ENCODE measurements around the gene RMP24.
A peak's percentile ranks its signal among the peaks of the same experiment; 100 is the strongest.

Gene RMP24

DNA sequence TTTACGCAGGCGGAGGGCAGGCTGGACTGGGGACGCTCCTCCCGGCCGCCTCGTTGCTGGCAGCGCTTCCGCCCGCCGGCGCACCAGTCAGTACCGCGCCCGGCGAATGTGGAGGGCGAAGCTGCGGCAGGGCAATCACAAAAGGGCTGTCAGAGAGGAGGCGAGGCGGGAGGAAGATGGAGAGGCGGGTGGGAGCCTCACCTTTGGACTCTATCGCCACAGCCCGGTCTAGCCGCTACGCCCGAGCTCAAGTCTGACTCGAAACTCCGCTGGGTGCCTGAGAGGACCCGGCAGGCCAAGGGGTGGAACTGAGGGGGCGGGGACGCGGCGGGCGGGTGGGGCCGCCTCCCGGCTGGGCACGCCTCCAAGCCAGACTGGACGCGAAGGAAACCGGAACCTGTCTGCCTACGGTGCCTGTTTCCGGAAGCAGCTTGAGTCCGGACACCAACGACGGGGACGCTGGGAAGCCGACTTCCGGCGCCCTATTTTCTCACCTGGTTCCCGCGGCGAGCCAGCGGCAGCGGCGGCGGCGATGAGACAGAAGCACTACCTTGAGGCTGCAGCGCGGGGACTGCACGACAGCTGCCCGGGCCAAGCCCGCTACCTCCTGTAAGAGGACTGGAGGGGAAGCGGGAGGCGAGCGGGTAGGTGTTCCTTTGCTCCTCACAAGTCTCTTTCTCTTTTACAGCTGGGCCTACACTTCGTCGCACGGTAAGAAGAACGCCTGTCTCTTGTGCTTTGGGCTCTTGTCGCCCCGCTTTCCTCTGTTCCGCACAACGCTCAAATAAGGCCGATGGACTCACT lies at the start of gene RMP24:
Gene RMP24, plus strand, starts transcription at position 483 of the 804 bp plus-strand sequence.
- ATAC-seq (peak; percentile 97), DNase-seq (ENCODE audit: missing footprints) (peak; percentile 97)
- intact Hi-C loops (cut with DNase I) = loop anchor here (2.0 kb wide), 1 partner anchor 94 kb away; the partner anchor contains the start of gene RPRD1A

DNA sequence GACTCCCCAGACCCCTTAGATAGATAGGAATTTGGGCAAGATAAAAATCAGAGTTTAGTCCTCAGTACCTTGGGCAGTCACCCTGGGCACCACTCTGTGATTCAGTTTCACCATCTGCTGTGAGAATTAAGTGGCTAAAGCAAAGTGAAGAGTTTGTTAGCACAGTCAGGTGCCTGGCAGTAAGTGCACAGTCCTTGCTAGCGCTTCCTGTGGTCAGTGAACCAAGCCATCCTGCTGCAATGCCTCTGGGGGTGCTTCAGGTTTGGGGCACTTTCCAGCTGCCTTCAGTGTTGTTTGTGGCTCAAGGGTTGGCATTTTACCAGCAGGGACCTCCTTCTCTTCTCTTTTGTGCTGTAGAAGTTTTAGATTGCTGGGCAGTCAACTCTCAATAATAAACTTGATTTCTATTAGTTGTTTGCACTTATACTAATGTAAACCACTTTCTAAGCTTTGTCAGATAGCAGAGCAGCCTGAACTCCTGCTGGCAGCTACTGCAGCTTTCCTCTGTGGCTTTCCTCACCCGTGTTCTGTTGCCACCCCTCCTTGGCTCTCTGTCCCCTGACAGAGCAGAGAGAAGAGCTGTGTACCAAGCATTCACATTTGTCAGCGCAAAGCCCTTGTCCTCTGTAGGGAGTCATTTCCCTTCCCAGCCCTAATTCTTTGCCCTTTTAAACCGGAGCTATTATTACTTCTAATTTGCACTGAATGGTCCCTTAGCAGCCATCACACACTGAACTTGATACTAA lies 48.4 kb upstream of the RMP24 start:
- intact Hi-C loops (cut with DNase I) = no loop called here
- ATAC-seq (no peak), DNase-seq (ENCODE audit: missing footprints) (no peak)

DNA sequence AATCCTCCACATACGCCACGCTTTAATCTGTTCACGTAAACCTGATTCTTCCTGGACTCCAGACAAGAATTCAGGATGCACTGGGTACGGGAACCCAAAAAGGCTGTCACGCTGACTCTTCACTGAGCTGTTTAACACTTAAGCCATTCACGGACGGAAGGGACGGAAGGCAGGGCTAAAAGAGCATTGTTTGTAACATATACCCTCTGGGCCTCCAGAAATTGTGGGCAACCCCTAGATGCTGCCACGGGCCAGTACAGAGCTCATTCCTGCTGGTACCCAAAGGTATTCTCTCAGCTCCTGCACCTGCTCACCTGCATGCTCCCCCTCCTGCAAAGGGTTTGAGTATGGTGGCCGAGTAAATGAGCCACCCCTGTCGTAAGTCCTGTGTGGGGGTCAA lies 45.6 kb upstream of the RMP24 start:
- ATAC-seq = no peak
- no peak for DNase-seq (ENCODE audit: missing footprints)
- intact Hi-C loops (cut with DNase I) = no loop called here

DNA sequence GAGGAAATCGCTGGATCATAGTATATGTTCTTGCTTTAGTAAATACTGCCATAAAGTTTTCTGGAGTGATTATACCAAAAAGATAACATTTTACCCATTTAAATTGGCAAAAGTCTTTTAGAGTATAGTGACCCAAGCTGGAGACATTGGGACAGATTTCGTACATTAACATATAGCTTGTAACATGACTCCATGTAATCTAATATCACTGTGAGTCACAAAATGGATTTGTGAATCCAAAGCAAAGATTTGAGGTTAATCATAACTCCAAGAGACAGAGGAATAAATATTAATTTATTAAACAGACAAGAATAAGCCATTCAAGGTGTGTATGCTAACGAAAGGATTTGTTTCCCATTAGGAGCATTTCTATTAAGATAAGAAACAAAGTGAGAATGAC lies 45.0 kb upstream of the RMP24 start:
- no peak for DNase-seq (ENCODE audit: missing footprints)
- no peak for ATAC-seq
- intact Hi-C loops (cut with DNase I) = no loop called here

DNA sequence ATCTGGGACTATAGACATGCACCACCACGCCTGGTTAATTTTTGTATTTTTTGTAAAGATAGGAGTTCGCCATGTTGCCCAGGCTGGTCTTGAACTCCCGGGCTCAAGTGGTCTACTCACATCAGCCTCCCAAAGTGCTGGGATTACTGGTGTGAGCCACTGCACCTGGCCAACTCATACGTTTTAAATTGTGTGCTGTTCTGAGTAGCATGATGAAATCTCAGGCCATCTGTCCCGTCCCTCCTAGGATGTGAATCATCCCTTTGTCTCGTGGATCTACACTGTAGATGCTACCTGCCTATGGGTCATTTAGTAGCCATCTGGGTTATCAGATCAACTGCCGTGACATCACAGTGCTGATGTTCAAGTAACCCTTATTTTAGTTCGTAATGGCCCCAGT lies 38.5 kb upstream of the RMP24 start:
- ATAC-seq = no peak
- intact Hi-C loops (cut with DNase I) = no loop called here
- DNase-seq (ENCODE audit: missing footprints) = no peak

DNA sequence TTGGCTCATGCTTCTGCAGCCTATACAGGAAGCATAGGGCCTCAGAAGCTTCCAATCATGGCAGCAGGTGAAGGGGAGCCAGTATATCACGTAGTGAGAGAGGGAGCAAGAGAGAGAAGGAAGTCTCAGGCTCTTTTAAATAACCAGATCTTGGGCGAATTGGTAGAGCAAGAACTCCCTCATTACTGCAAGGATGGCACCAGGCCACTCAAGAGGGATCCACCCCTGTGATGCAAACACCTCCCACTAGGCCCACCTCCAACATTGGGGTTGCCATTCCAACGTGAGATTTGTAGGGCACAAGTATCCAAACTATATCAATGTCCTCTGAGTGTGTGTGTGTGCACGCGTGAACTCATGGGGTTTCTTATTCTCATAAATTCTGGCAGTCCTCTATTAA lies 37.6 kb upstream of the RMP24 start:
- ATAC-seq (no peak), DNase-seq (ENCODE audit: missing footprints) (no peak)
- intact Hi-C loops (cut with DNase I) = no loop called here

DNA sequence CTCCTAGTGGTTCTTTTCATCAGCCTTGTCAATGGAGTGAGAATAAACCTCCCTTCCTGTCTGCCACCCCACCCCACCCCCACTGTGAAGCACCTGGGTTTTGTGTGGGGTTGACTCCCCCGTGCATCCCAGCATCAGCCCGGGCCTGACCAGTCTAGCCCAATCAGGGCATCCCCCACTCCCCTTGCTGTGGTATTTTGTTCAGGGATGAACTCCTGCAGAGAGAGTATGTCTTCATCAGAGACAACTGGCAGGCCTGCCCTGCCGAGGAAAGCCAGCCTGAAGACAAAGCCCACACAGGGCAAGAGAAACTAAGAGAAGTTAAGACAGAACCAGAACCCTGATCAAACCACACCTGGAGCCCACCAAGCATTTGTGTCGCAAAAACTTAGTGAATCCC lies 36.7 kb upstream of the RMP24 start:
- DNase-seq (ENCODE audit: missing footprints) = no peak
- intact Hi-C loops (cut with DNase I) = no loop called here
- no peak for ATAC-seq

DNA sequence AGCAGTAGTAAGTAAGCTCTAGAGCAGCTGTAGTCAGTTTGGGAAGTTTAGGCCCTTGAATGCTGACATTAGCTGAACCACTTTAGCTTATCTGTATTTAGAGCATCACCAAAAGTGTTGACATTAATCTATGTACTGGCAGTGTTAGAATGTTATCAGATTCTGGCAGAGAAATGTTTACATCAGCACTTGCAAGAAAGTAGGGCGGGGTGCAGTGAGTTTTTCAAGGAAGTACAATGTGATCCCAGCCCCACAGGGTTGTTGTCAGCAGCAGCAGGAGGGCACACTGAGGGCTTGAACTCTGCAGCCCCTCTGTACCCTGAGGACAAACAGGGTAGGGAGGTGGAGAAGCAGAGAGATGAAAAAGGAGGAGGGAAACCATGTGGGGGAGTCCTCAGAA lies 35.5 kb upstream of the RMP24 start:
- intact Hi-C loops (cut with DNase I) = no loop called here
- no peak for DNase-seq (ENCODE audit: missing footprints)
- ATAC-seq = no peak

DNA sequence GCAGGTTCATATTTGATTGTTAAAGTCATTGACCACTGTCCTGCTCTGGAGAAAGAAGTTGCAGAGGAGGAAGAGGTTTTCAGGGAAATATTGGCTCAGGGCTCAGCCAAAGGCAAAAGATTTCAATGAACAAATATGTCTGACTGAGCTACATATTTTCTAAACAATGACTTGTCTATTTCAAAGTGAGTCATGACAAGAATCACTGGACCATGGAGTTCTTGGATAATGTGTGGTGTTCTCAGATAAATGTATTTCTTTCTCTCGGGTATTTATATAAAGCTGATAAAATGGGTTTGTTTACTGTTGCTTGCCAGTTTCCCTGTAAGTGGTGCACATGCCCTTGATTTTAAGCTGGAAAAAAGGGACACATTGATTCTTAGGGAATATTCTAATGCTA lies 34.3 kb upstream of the RMP24 start:
- ATAC-seq = no peak
- intact Hi-C loops (cut with DNase I) = no loop called here
- no peak for DNase-seq (ENCODE audit: missing footprints)

DNA sequence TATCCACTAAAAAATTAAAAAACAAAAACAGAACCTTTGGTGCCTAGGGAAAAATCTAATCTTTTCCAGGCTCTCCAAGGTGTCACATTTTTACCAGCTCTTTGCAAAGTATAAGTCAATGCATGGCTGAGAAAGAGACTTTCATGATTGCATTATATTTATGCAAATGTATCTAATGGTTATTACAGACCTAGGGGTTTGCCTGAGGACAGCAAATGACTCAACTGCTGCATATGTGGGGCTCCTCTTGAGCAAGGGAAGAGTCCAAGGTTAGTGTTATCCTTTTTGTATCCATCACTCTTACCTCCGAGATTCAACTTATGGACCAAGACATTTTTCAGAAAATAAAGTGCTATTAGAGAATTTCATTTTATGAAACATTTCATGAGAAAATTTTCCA lies 33.9 kb upstream of the RMP24 start:
- DNase-seq (ENCODE audit: missing footprints) (no peak), ATAC-seq (no peak)
- intact Hi-C loops (cut with DNase I) = no loop called here

DNA sequence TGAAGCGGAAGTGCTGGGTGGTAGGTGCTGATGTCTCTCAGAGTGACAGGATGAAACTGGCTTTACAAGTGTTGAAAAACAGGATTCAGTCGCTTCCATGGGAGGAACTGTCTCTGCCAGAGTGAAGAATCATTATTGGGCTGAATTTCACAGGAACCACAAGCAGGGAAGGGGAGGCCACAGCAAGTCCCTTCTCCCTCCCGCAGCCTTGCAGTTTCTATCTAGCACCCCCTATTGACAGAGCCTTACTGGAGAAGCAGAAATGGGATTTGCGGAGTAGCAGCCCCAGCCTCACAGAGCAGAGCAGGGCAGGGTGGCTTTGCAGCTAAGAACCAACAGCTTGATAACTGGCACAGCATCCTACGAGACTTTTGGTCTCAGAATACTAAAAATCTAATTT lies 33.3 kb upstream of the RMP24 start:
- DNase-seq (ENCODE audit: missing footprints) (no peak), ATAC-seq (no peak)
- intact Hi-C loops (cut with DNase I) = no loop called here

DNA sequence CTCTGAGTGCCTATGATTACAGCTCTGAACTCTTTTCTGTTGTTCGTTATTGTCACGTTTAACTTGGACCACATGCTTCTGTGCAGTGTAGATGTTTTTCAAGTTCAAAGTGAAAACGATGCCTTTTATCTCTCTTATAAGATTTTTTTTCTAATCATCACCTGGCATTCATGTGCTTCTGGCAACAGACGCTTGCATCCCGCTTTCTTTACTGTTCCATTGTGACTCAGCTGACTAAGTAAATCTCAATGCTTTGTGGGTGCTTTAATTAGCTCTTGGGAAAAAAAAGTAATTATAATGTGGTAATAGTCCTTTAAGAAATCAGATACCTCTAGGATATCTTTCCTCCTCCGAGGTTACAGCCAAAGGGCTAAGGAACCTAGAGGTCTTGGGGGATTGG lies 31.2 kb upstream of the RMP24 start:
- ATAC-seq (no peak), DNase-seq (ENCODE audit: missing footprints) (no peak)
- intact Hi-C loops (cut with DNase I) = no loop called here

DNA sequence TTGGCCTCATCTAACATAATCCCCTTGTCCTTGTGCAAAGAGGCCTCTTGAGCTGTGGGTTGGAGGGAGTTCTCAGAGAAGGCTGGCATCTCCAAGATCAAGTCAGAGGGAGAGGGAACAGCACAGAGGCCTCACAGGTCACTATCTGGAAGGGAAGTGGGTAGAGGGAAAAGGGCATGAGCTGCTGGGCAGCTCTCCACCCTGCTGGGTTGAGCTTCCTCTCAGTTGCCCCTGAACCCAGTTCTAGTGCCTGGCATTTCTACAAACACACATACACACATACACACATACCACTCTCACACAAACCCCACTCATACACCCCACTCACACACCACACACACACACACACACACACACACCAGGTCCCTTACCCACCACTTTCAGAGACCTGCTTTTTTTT lies 30.3 kb upstream of the RMP24 start:
- ATAC-seq = no peak
- intact Hi-C loops (cut with DNase I) = no loop called here
- DNase-seq (ENCODE audit: missing footprints) = no peak

DNA sequence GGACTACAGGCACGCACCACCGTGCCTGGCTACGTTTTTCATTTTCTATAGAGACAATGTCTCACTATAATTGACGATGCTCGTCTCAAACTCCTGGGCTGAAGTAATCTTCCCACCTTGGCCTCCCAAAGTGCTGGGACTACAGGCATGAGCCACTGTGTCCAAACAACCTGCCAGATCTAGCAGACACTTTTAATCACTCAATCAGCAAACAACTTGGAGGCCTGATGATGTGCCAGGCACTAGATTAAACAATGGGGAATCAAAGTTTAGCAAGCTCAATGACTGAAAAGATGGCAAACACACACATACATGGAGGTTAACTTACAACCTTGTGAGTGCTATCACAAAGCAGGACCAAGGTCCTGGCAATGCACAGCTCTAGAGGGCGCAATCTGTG lies 29.8 kb upstream of the RMP24 start:
- DNase-seq (ENCODE audit: missing footprints) (no peak), ATAC-seq (no peak)
- intact Hi-C loops (cut with DNase I) = no loop called here

DNA sequence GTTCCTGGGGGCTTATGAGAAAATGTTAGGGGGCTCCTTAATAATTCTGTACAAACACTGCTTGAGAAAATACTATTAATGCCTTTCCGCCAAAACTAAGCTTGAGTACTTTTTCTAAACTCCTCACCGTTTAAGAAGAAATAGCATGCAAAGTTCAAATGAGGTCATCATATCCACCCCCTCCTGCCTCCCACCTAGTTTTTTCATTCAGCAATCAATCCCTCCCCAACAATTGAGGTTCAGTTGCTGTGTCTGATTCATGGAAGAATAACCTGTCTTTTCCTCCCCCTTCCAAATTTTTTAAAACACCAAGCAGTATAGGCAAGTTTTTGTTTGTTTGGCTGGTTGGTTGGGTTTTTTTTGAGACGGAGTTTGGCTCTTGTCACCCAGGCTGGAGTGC lies 24.4 kb upstream of the RMP24 start:
- no peak for DNase-seq (ENCODE audit: missing footprints)
- ATAC-seq = no peak
- intact Hi-C loops (cut with DNase I) = no loop called here

DNA sequence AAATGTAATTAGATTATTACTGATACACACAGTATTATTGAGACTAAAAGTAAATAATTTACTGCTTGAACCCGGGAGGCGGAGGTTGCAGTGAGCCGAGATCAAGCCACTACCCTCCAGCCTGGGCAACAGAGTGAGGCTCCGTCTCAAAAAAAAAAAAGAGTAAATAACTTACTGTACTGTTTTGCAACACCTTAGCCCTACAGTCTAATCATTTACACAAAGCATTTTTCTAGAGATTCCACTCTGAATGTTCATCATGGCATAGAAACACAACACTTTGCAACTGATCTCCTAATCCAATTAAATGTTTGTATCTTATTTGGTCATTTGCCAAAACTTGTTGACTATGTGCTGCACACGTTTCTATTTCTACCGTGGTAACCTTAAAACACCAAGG lies 23.4 kb upstream of the RMP24 start:
- intact Hi-C loops (cut with DNase I) = no loop called here
- ATAC-seq (no peak), DNase-seq (ENCODE audit: missing footprints) (no peak)

DNA sequence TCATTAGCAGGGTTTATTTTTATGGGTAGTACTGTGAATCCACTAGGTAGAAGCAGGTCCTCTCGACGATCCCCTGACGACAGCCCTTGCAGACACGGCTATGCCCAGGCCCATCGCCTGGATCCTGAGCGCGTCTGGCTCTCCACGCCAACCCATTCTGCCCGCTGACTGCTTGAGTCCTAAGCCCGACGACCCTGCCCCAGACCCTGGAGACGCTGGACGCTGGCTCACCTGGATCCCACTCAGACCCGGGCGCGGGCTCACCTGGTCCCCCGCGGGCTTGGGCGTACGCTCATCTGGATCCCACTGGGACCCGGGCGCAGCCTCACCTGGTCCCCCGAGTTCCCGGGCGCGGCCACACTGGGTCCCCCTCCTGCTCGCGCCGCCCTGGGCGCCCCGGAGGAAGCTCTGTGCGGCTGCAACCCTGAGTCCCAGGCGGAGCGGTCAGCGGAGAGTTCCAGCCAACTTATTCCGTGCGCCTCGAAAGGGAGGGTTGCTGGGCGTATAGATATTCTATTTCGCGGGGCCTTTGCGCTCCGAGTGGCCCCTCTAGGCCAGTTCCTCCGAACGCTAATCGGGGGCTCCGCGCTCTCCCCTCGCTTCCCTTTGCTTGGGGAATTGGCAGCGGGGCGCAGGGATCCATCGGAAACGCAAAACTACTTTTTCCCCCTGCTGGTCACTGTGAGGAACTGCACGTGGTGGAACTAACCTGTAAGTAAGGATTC lies 22.4 kb upstream of the RMP24 start:
- peak; percentile 74 for DNase-seq (ENCODE audit: missing footprints)
- ATAC-seq = peak; percentile 78
- intact Hi-C loops (cut with DNase I) = loop anchor here (1.0 to 10.0 kb wide), 2 partner anchors 194 to 565 kb away; no protein-coding TSS in a partner anchor

DNA sequence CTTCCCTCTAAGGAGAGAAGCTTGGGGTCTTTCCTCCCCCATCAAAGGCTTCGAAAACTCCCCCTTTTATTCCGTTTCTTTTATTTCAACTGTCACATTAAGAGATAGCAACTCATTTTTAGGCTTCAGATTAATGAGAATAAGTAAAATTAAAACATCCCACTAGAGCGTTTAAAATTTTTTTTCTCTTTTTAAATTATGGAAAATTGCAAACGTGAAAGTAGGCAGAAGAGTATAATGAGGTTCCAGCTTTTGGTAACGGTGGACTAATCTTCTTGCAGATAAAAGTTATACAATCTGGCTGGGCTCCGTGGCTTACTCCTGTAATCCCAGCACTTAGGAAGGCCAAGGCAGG lies 21.9 kb upstream of the RMP24 start:
- no peak for DNase-seq (ENCODE audit: missing footprints)
- intact Hi-C loops (cut with DNase I) = loop anchor here (1.0 to 10.0 kb wide), 2 partner anchors 194 to 566 kb away; no protein-coding TSS in a partner anchor
- ATAC-seq = no peak

DNA sequence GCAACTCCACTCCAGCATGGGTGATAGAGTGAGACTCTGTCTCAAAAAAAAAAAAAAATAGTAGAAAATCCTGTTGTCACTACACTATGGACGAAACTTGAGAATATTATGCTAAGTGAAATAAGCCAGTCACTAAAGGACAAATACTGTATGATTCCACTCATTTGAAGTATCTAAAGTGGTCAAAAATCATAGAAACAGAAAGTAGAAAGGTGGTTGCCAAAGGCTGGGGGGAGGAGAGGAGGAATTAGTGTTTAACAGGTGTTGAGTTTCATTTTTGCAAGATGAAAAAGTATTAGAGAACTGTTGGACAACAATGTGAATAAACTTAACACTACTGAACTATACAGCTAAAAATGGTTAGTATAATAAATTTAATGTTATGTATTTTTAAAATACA lies 18.8 kb upstream of the RMP24 start:
- DNase-seq (ENCODE audit: missing footprints) (no peak), ATAC-seq (no peak)
- intact Hi-C loops (cut with DNase I) = loop anchor here (10.0 kb wide), 1 partner anchor 569 kb away; no protein-coding TSS in a partner anchor

DNA sequence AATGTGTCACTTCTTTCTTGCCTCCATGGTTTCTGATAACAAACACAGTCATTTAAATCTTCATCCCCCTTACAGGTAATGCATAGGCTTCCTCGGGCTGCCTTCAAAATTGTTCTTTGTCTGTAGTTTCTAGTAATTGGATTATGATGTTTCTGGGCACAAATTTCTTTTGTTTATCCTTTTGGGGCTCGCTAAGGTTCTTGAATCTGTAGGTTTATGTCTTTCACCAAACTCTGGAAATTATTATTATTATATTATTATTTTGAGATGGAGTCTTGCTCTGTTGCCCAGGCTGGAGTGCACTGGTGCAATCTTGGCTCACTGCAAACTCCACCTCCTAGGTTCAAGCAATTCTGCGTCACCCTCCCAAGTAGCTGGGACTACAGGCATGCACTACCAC lies 16.3 kb upstream of the RMP24 start:
- DNase-seq (ENCODE audit: missing footprints) (no peak), ATAC-seq (no peak)
- intact Hi-C loops (cut with DNase I) = loop anchor here (10.0 kb wide), 1 partner anchor 571 kb away; no protein-coding TSS in a partner anchor

Data from Right ventricle myocardium inferior (tissue), 1 donor.